Upper lobe of left lung (tissue), 6 donors: ENCODE results near the gene PISD. TPM values are rescaled to one million over a fixed set of nuclear protein-coding genes. Genes with fewer than 3 reads are reported as not detected.
"Not testable (repeated sequence)": the region's sequence is repeated elsewhere in the genome, so short reads cannot be mapped to it uniquely, and the experiment has no call there.

ENCODE experiments used
- ATAC-seq, 2 donors: fragments of 200-7000 bp; cut with Tn5 transposase; one replicate each; pipeline ENCODE4 v1.9.1; 2022; ENCODE audit warnings: mild to moderate bottlenecking in 2 of 2, moderate library complexity in 2 of 2; ENCODE audit not compliant: low FRiP score in 2 of 2
- DNase-seq, 2 donors: peaks; one replicate each; pipeline ENCODE4 v3.0.0-alpha.2; 2019 to 2020
- H3K27ac ChIP-seq, 4 donors: fragments of 200-600 bp; sonication (generic); one replicate each; pipeline ENCODE4 v1.5.1; 2016 to 2019
- H3K27me3 ChIP-seq, 4 donors: fragments of 200-600 bp; sonication (generic); one replicate each; pipeline ENCODE4 v1.5.1; 2017 to 2019
- H3K36me3 ChIP-seq, 4 donors: fragments of 200-600 bp; sonication (generic); one replicate each; pipeline ENCODE4 v1.5.1; 2016 to 2019
- H3K4me1 ChIP-seq, 4 donors: fragments of 200-600 bp; sonication (generic); one replicate each; pipeline ENCODE4 v1.5.1; 2018 to 2019
- H3K4me3 ChIP-seq, 4 donors: fragments of 200-600 bp; sonication (generic); one replicate each; pipeline ENCODE4 v1.5.1; 2017 to 2019; ENCODE audit warnings: mild to moderate bottlenecking in 2 of 4, moderate library complexity in 1 of 4
- H3K9me3 ChIP-seq, 4 donors: fragments of 200-600 bp; sonication (generic); one replicate each; pipeline ENCODE4 v1.5.1; 2018 to 2019
- EP300 ChIP-seq, 4 donors: sonication (generic); formaldehyde crosslinking; IDR thresholded peaks; one replicate each; pipeline ENCODE4 v1.5.1; 2017; ENCODE audit warnings: antibody characterized with exemption in 4 of 4, control low read depth in 2 of 4
- POLR2A ChIP-seq, 4 donors: fragments of 450-650 bp; IDR thresholded peaks; one replicate each; pipeline ENCODE4 v1.5.1; 2016 to 2017; ENCODE audit warnings: antibody characterized with exemption in 4 of 4, mild to moderate bottlenecking in 2 of 4
- POLR2AphosphoS5 ChIP-seq, 2 donors: sonication (generic); formaldehyde crosslinking; IDR thresholded peaks; one replicate each; pipeline ENCODE4 v1.5.1; 2017; ENCODE audit warnings: antibody characterized with exemption in 2 of 2
- WGBS, 2 donors: methylation state at CpG; one replicate each; pipeline ENCODE4 v1.1.5; 2017 to 2018; 5-methylcytosine and 5-hydroxymethylcytosine counted together
- total RNA-seq, 6 donors: library from RNA; depleted of rRNA in 4 of 6; stranded (reverse); fragments of >200 nt in 4 of 6; gene quantifications; one replicate each; pipeline versions ENCODE4 v1.1.0 to v1.2.1, GENCODE V29; 2016 to 2021
- TF ChIP-seq, protein P1 (sequence below), 6 experiments: fragments of 450-650 bp in 4 of 6; fragments of 200-600 bp in 2 of 6; sonication (generic) in 2 of 6; IDR thresholded peaks; one replicate each; pipeline ENCODE4 v1.5.1; 2016 to 2019; ENCODE audit warnings: antibody characterized with exemption in 6 of 6
- donor health status: DM: no; HTN: no; CAD: no; lungs with moderate emphysema.
- donor health status: DM: no; HTN: yes; CAD: no; lungs with severe emphysema.

Gene PISD
- total RNA-seq, 6 donors from 2014 or later = 18.4 to 81.8 (median 53.9) TPM

DNA sequence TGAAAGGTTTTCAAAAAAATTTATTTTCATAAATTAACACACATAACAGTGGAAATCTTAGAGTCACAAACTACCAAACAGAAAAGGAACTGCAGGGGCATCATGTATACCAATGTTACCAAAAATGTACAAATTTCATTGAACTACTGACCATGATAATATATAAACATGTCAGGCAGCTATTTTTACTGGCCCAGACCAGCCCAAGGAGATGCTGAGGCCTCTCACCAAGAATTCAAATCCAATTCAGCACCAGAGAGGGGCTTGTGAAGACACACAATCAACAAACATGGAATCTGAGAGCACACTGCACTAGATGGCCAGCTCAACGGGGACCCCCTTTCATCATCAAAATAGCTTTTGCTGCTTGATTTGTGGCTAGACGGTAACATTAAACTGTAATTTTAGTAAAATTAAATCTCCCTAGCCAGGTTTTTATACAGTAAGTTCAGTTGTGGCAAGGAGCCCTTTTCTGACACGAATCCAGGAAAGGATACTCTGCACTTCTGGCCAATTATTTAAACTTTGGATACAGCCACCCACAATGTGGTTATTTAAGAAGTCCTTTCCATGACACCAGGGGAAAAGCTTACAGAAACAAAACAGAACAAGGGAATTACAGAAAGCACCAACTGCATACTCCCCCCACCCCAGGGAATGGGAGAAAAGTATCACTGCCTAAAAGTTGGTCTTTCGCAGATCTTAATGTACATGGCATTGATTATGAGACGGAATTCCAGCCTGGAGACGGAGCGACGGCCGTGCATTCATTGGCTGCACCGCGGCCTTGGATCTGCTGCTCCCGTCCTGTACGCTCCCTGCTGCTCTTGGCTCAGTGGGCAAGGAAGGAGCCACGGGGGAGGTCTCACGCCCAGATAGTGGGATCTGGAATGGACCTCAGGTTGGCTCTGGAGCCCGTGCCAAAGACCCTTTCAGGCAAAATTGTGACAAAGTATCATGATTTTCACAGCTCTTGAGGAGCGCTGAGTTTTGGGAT is 19.6 kb upstream of the PISD start:
- no peak overlapping the region for H3K27ac ChIP-seq
- 90 to 92% methylated on average over 17 of the region's 17 CpGs for WGBS, 2 donors
- H3K4me3 ChIP-seq = no peak overlapping the region
- peaks cover 0 to 6% (median 4%) of the 10 kb centered on the region in 4 donors for H3K4me1 ChIP-seq
- no peaks in the 10 kb centered on the region for H3K9me3 ChIP-seq
- peaks cover 9 to 38% (median 30%) of the 10 kb centered on the region in 4 donors for H3K36me3 ChIP-seq
- DNase-seq = peak in 1 of 2 donors; percentile 48
- no peak for ATAC-seq
- TF ChIP-seq EP300 (IDR thresholded peaks at IDR 0.05) (no peak), POLR2A (IDR thresholded peaks at IDR 0.05) (no peak), POLR2AphosphoS5 (IDR thresholded peaks at IDR 0.05) (no peak)
- TF ChIP-seq, protein P1, sequence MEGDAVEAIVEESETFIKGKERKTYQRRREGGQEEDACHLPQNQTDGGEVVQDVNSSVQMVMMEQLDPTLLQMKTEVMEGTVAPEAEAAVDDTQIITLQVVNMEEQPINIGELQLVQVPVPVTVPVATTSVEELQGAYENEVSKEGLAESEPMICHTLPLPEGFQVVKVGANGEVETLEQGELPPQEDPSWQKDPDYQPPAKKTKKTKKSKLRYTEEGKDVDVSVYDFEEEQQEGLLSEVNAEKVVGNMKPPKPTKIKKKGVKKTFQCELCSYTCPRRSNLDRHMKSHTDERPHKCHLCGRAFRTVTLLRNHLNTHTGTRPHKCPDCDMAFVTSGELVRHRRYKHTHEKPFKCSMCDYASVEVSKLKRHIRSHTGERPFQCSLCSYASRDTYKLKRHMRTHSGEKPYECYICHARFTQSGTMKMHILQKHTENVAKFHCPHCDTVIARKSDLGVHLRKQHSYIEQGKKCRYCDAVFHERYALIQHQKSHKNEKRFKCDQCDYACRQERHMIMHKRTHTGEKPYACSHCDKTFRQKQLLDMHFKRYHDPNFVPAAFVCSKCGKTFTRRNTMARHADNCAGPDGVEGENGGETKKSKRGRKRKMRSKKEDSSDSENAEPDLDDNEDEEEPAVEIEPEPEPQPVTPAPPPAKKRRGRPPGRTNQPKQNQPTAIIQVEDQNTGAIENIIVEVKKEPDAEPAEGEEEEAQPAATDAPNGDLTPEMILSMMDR (IDR thresholded peaks at IDR 0.05) = no peak
- H3K27me3 ChIP-seq = no peaks in the 10 kb centered on the region

DNA sequence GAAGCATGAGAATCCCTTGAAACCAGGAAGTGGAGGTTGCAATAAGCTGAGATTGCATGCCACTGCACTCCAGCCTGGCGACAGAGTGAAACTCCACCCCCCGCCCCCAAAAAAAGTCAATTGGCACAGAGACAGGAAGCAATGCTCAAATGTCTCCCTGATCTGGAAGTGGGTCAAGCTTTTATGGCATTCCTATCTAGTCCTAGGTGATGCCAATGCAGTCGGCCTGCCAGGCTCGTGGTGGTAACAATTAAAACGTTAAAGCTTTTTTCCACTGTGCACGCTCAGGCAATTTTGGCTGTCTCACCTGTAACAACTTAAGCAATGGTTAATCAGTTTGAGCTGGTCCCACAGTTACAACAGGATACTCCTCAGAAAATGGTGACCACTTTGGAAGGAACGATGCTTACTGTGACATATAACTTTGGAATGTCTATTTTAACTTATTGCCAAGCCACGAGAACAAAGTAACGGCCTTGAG is 18.9 kb upstream of the PISD start:
- WGBS, 2 donors = 64 to 65% methylated on average over 9 of the region's 9 CpGs
- Histone ChIP-seq H3K9me3 (no peaks in the 10 kb centered on the region), H3K27ac (peak overlapping the region in 1 of 4 donors; percentile 4), H3K4me3 (no peak overlapping the region), H3K27me3 (no peaks in the 10 kb centered on the region), H3K4me1 (peaks cover 0 to 11% (median 7%) of the 10 kb centered on the region in 4 donors), H3K36me3 (peaks cover 9 to 31% (median 26%) of the 10 kb centered on the region in 4 donors)
- TF ChIP-seq, protein P1 (IDR thresholded peaks at IDR 0.05) = no peak
- no peak for TF ChIP-seq EP300 (IDR thresholded peaks at IDR 0.05)
- TF ChIP-seq POLR2AphosphoS5 (IDR thresholded peaks at IDR 0.05) = no peak
- no peak for TF ChIP-seq POLR2A (IDR thresholded peaks at IDR 0.05)
- DNase-seq (no peak), ATAC-seq (no peak)

DNA sequence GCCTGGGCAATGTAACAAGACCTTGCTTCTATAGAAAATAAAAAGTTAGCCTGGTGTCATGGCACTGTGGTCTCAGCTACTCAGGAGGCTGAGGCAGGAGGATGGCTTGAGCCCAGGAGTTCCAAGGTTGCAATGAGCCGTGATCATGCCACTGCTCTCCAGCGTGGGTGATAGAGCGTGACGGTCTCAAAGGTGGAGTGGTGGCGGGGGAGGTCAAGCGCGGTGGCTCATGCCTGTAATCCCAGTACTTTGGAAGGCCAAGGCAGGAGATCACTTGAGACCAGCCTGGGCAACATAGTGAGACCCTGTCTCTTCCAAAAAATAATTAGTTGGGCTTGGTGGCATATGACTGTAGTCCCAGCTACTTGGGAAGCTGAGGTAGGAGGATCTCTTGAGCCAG is 16.7 kb upstream of the PISD start:
- H3K4me1 ChIP-seq = peaks cover 0 to 11% (median 7%) of the 10 kb centered on the region in 4 donors
- TF ChIP-seq, protein P1 (IDR thresholded peaks at IDR 0.05) = no peak
- TF ChIP-seq POLR2A (IDR thresholded peaks at IDR 0.05) = no peak
- H3K27me3 ChIP-seq = no peaks in the 10 kb centered on the region
- no peak overlapping the region for H3K27ac ChIP-seq
- no peak overlapping the region for H3K4me3 ChIP-seq
- H3K9me3 ChIP-seq = no peaks in the 10 kb centered on the region
- no peak for ATAC-seq
- 89 to 93% methylated on average over 7 of the region's 7 CpGs for WGBS, 2 donors
- H3K36me3 ChIP-seq = peaks cover under 1 to 12% (median 8%) of the 10 kb centered on the region in 4 donors
- no peak for DNase-seq

DNA sequence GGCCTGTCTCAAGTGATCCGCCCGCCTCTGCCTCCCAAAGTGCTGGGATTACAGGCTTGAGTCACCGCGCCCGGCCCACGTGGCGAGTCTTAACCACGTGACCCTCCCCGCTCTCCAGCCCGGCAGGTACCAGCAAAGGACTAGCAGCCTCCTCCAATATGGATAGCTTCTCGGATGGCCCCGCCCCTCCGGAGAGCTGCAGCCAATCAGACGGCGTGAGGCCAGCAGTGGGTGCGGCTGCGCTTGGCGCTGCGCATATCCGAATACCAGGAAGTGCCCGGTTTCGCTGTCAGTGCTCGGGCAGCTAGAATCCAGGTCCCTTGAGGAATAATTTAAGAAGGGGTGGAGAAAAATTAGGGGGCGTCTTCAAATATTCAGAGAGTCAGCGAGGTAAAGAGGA is 14.7 kb upstream of the PISD start:
- TF ChIP-seq, protein P1 (IDR thresholded peaks at IDR 0.05) = no peak
- TF ChIP-seq POLR2A (IDR thresholded peaks at IDR 0.05) (peak in 2 of 4 donors; percentile 38 to 65), POLR2AphosphoS5 (IDR thresholded peaks at IDR 0.05) (peak; percentile 48 to 67)
- H3K9me3 ChIP-seq = no peaks in the 10 kb centered on the region
- 1 to 3% methylated on average over 15 to 25 of the region's 25 CpGs for WGBS, 2 donors
- no peaks in the 10 kb centered on the region for H3K27me3 ChIP-seq
- H3K4me1 ChIP-seq = peaks cover 0 to 11% (median 7%) of the 10 kb centered on the region in 4 donors
- H3K36me3 ChIP-seq = no peaks in the 10 kb centered on the region
- DNase-seq (peak; percentile 97 to 99), ATAC-seq (peak; percentile 99 to 100)
- H3K4me3 ChIP-seq = peak overlapping the region in 3 of 4 donors; percentile 43 to 53 (median 52)
- H3K27ac ChIP-seq = peak overlapping the region; percentile 71 to 84 (median 76)

DNA sequence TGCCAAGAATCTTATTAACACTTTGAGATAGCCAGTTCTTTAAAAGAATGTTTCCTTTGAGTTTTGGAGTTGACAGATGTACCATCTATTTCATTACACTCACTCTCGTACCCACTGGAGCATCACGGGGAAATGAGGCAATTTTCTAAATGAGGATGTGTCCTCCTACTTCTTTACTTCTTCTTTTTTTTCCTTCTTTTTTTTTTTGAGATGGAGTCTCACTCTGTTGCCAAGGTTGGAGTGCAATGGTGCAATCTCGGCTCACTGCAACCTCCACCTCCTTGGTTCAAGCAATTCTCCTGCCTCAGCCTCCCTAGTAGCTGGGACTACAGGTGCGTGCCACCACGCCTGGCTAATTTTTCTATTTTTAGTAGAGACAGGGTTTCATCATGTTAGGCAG is 12.2 kb upstream of the PISD start:
- not testable (repeated sequence) for ATAC-seq, H3K27me3 ChIP-seq, H3K36me3 ChIP-seq, H3K4me1 ChIP-seq, H3K4me3 ChIP-seq, H3K9me3 ChIP-seq
- H3K27ac ChIP-seq = peak overlapping the region in 1 of 4 donors; percentile 52
- 72 to 77% methylated on average over 5 of the region's 5 CpGs for WGBS, 2 donors
- peak in 1 of 2 donors; percentile 31 for DNase-seq

DNA sequence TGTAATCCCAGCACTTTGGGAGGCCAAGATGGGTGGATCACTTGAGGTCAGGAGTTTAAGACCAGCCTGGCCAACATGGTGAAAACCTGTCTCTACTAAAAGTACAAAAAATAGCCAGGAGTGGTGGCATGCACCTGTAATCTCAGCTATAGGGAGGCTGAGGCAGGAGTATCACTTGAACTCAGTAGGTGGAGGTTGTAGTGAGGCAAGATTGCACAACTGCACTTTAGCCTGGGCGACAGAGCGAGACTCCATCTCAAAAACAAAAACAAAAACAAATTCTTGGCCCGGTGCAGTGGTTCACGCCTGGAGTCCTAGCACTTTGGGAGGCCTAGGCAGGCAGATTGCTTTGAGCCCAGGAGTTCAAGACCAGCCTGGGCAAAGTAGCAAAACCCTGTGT is 6.8 kb upstream of the PISD start:
- not testable (repeated sequence) for H3K27me3 ChIP-seq, H3K27ac ChIP-seq, H3K4me1 ChIP-seq, H3K9me3 ChIP-seq, H3K4me3 ChIP-seq, DNase-seq, H3K36me3 ChIP-seq, ATAC-seq
- WGBS, 2 donors = 75 to 85% methylated on average over 4 of the region's 4 CpGs
